ENCODE results near the gene NCOA4. TPM values are rescaled to one million over a fixed set of nuclear protein-coding genes. Genes with fewer than 3 reads are reported as not detected.
A peak's percentile ranks its signal among the peaks of the same experiment; 100 is the strongest.
"Not testable (repeated sequence)": the region's sequence is repeated elsewhere in the genome, so short reads cannot be mapped to it uniquely, and the experiment has no call there.

NCOA4 gene
- 88.6 TPM for polyA plus RNA-seq (2013, experiment 1 of 2; ENCODE audit: insufficient read length)
- polyA plus RNA-seq (2013, experiment 2 of 2; ENCODE audit: insufficient read length): 82.2 TPM

- DNase-seq: peak; percentile 98
Measured at GRCh38 chr10:46030091-46030937, at the start of gene NCOA4. NCOA4 (minus strand) TSS chr10:46030623; CDS start chr10:46016680, 13,943 bp downstream.

- no peak for DNase-seq
Measured at GRCh38 chr10:46079831-46080585, 49.6 kb upstream of the NCOA4 start.

GRCh38 chr10:46077731-46078413, 47.4 kb upstream of the NCOA4 start:
- no peak for DNase-seq

- DNase-seq: no peak
Measured at GRCh38 chr10:46077141-46077554, 46.7 kb upstream of the NCOA4 start.

- DNase-seq: no peak
Measured at GRCh38 chr10:46075869-46076268, 45.4 kb upstream of the NCOA4 start.

GRCh38 chr10:46074196-46074946, 43.9 kb upstream of the NCOA4 start:
- no peak for DNase-seq

GRCh38 chr10:46073564-46073963, 43.1 kb upstream of the NCOA4 start:
- no peak for DNase-seq

GRCh38 chr10:46070749-46071148, 40.3 kb upstream of the NCOA4 start:
- no peak for DNase-seq

GRCh38 chr10:46069771-46070463, 39.5 kb upstream of the NCOA4 start:
- DNase-seq: no peak

GRCh38 chr10:46068905-46069304, 38.5 kb upstream of the NCOA4 start:
- no peak for DNase-seq

GRCh38 chr10:46068117-46068516, 37.7 kb upstream of the NCOA4 start:
- DNase-seq: no peak

GRCh38 chr10:46064269-46064817, 33.9 kb upstream of the NCOA4 start:
- DNase-seq: no peak

- no peak for DNase-seq
Measured at GRCh38 chr10:46062723-46063428, 32.5 kb upstream of the NCOA4 start.

- DNase-seq: no peak
Measured at GRCh38 chr10:46060706-46061105, 30.3 kb upstream of the NCOA4 start.

- DNase-seq: not testable (repeated sequence)
Measured at GRCh38 chr10:46057927-46058326, 27.5 kb upstream of the NCOA4 start.

- no peak for DNase-seq
Measured at GRCh38 chr10:46057038-46057437, 26.6 kb upstream of the NCOA4 start.

GRCh38 chr10:46055771-46056170, 25.3 kb upstream of the NCOA4 start:
- no peak for DNase-seq

GRCh38 chr10:46053534-46054434, 23.4 kb upstream of the NCOA4 start:
- no peak for DNase-seq

- DNase-seq: no peak
Measured at GRCh38 chr10:46052791-46053375, 22.5 kb upstream of the NCOA4 start.
